Kidney (tissue), 14 donors: ENCODE results near the gene POMGNT2. TPM values are rescaled to one million over a fixed set of nuclear protein-coding genes. Genes with fewer than 3 reads are reported as not detected.

ENCODE experiments used
- DNase-seq, 5 donors: peaks; one replicate each; pipeline ENCODE4 v3.0.0-alpha.2; 2013 to 2020
- FAIRE-seq: peaks from 2 replicates; lab custom pipeline; 2012; peaks lifted over from hg19 to GRCh38; lab: Jason Lieb, UNC
- H3K27ac ChIP-seq, 2 donors: one replicate each; pipeline ENCODE4 v1.7.0; 2013; ENCODE audit warnings: low read depth in 2 of 2, low read length in 2 of 2, inconsistent platforms in 1 of 2
- H3K27me3 ChIP-seq: one replicate; pipeline ENCODE4 v1.7.1; 2013; ENCODE audit warnings: low read length, inconsistent platforms; ENCODE audit not compliant: control insufficient read depth, insufficient read depth
- H3K36me3 ChIP-seq, 3 donors: one replicate each; pipeline versions ENCODE4 v1.7.0 to v1.7.1; 2013; ENCODE audit warnings: low read length in 3 of 3, control low read depth in 1 of 3, inconsistent platforms in 1 of 3; ENCODE audit not compliant: insufficient read depth in 3 of 3, control insufficient read depth in 2 of 3
- H3K4me1 ChIP-seq, 3 donors: one replicate each; pipeline versions ENCODE4 v1.7.0 to v1.7.1; 2013; ENCODE audit warnings: low read length in 3 of 3, inconsistent platforms in 1 of 3, low read depth in 1 of 3; ENCODE audit not compliant: control insufficient read depth in 2 of 3, insufficient read depth in 2 of 3
- H3K4me3 ChIP-seq, 3 donors: one replicate each; pipeline versions ENCODE4 v1.7.0 to v1.8.1; 2013; ENCODE audit warnings: low read length in 3 of 3, control low read depth in 1 of 3, inconsistent platforms in 1 of 3
- H3K9ac ChIP-seq, 3 donors: one replicate each; pipeline versions ENCODE4 v1.7.0 to v1.7.1; 2013; ENCODE audit warnings: low read length in 3 of 3, control low read depth in 1 of 3, inconsistent platforms in 1 of 3
- H3K9me3 ChIP-seq, 3 donors: one replicate each; pipeline versions ENCODE4 v1.7.0 to v1.7.1; 2013; ENCODE audit warnings: low read length in 3 of 3, control low read depth in 1 of 3, inconsistent platforms in 1 of 3; ENCODE audit not compliant: control insufficient read depth in 2 of 3, insufficient read depth in 1 of 3
- intact Hi-C: fragments of 100-400 bp; cut with DNase I; formaldehyde crosslinking; loops from one replicate; pipeline ENCODE4 v1.11.1; 2022
- polyA plus RNA-seq: library from polyadenylated mRNA; stranded (reverse); fragments of 350-450 nt; fragmentation: Illumina TruSeq; extraction: RNeasy Lipid Tissue Mini Kit (QIAGEN cat#74804); gene quantifications from one replicate; pipeline ENCODE4 v1.2.3, GENCODE V29; 2014; ENCODE audit warnings: low read depth, low replicate concordance; ENCODE audit not compliant: insufficient read depth
- total RNA-seq: library from RNA; stranded (reverse); fragmentation: NEBNext Ultra II Directional; extraction: Animal tissue kit (Norgen Biotek cat#: 25700); gene quantifications from one replicate; pipeline ENCODE4 v1.2.1, GENCODE V29; 2021
- TF ChIP-seq, protein P1 (sequence below): IDR thresholded peaks from 3 replicates; pipeline ENCODE4 v1.5.1; 2012; ENCODE audit warnings: mild to moderate bottlenecking, moderate library complexity, borderline replicate concordance; ENCODE audit not compliant: insufficient read depth; ENCODE audit errors: extremely low read depth
- donor health status: control.
- donor health status: control.
- donor health status: control.
- donor health status: control.
- donor health status: control.
- donor health status: DM: yes; HTN: yes; CAD: no.
- donor health status: Normal renal cell carcinoma (clear cell type).

Gene POMGNT2
- total and polyA plus RNA-seq, 2 donors from 2014 or later = 15.4 to 16.0 TPM

GRCh38 chr3:43106293-43106628 is 382 bp upstream of the POMGNT2 start:
- DNase-seq = no peak
- H3K27me3 ChIP-seq = no peaks in the 10 kb centered on the region
- no peak for FAIRE-seq
- no peaks in the 10 kb centered on the region for H3K36me3 ChIP-seq
- intact Hi-C loops = no loop called here
- H3K9ac ChIP-seq = peak overlapping the region in 2 of 3 donors; percentile 58 to 72
- no peaks in the 10 kb centered on the region for H3K9me3 ChIP-seq
- H3K4me1 ChIP-seq = peaks cover 0 to 9% (median 8%) of the 10 kb centered on the region in 3 donors
- peak overlapping the region; percentile 68 to 83 (median 82) for H3K4me3 ChIP-seq
- TF ChIP-seq, protein P1, sequence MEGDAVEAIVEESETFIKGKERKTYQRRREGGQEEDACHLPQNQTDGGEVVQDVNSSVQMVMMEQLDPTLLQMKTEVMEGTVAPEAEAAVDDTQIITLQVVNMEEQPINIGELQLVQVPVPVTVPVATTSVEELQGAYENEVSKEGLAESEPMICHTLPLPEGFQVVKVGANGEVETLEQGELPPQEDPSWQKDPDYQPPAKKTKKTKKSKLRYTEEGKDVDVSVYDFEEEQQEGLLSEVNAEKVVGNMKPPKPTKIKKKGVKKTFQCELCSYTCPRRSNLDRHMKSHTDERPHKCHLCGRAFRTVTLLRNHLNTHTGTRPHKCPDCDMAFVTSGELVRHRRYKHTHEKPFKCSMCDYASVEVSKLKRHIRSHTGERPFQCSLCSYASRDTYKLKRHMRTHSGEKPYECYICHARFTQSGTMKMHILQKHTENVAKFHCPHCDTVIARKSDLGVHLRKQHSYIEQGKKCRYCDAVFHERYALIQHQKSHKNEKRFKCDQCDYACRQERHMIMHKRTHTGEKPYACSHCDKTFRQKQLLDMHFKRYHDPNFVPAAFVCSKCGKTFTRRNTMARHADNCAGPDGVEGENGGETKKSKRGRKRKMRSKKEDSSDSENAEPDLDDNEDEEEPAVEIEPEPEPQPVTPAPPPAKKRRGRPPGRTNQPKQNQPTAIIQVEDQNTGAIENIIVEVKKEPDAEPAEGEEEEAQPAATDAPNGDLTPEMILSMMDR = no peak
- H3K27ac ChIP-seq = no peak overlapping the region

GRCh38 chr3:43104660-43105595 is 951 bp downstream of the POMGNT2 start:
- TF ChIP-seq, protein P1 = no peak
- peaks cover 0 to 9% (median 8%) of the 10 kb centered on the region in 3 donors for H3K4me1 ChIP-seq
- H3K9ac ChIP-seq = peak overlapping the region in 2 of 3 donors; percentile 13 to 62
- no peak overlapping the region for H3K27ac ChIP-seq
- H3K4me3 ChIP-seq = peak overlapping the region in 2 of 3 donors; percentile 60 to 83
- intact Hi-C loops = no loop called here
- DNase-seq = peak in 3 of 5 donors; percentile 3 to 78 (median 20)
- no peaks in the 10 kb centered on the region for H3K36me3 ChIP-seq
- no peaks in the 10 kb centered on the region for H3K9me3 ChIP-seq
- no peak for FAIRE-seq
- H3K27me3 ChIP-seq = no peaks in the 10 kb centered on the region

DNA sequence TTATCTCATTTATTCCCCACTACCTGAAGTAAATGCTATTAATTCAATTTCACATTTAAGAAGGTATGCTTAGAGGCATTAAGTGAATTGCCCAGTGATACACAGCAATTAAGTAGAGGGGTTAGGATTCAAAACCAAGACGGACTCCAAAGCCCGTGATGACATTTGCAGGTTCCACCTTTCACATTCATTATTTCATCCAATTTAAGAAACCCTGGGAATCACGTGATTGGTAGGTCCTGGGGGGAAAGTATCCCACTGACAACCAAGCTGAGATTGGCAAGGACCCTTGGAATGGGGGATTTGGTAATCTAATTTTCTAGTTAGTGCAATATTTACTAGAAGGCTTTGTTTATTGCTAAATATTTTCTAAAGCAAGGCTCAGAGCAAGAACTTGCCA is 1.8 kb downstream of the POMGNT2 start:
- H3K9ac ChIP-seq = no peak overlapping the region
- H3K27me3 ChIP-seq = no peaks in the 10 kb centered on the region
- FAIRE-seq (no peak), DNase-seq (no peak)
- no peak overlapping the region for H3K27ac ChIP-seq
- intact Hi-C loops = no loop called here
- H3K4me3 ChIP-seq = no peak overlapping the region
- H3K36me3 ChIP-seq = no peaks in the 10 kb centered on the region
- H3K9me3 ChIP-seq = no peaks in the 10 kb centered on the region
- H3K4me1 ChIP-seq = peaks cover 0 to 9% (median 8%) of the 10 kb centered on the region in 3 donors
- TF ChIP-seq, protein P1 = no peak
